ENCODE results near the gene B4GALT1.

B4GALT1 gene

GRCh38 chr9:33139421-33140228 lies 27.5 kb downstream of the B4GALT1 start:
- DNase-seq (ENCODE audit: low read depth): peak; percentile 88

- DNase-seq (ENCODE audit: low read depth): no peak
Measured at GRCh38 chr9:33138768-33139167, 28.4 kb downstream of the B4GALT1 start.

- no peak for DNase-seq (ENCODE audit: low read depth)
Measured at GRCh38 chr9:33137781-33138264, 29.3 kb downstream of the B4GALT1 start.

- no peak for DNase-seq (ENCODE audit: low read depth)
Measured at GRCh38 chr9:33136721-33137670, 30.1 kb downstream of the B4GALT1 start.

GRCh38 chr9:33135470-33135958 lies 31.6 kb downstream of the B4GALT1 start:
- no peak for DNase-seq (ENCODE audit: low read depth)

- no peak for DNase-seq (ENCODE audit: low read depth)
Measured at GRCh38 chr9:33135031-33135461, 32.1 kb downstream of the B4GALT1 start.

GRCh38 chr9:33133186-33133585 lies 34.0 kb downstream of the B4GALT1 start:
- DNase-seq (ENCODE audit: low read depth): no peak

- DNase-seq (ENCODE audit: low read depth): peak; percentile 66
Measured at GRCh38 chr9:33131790-33132772, 35.1 kb downstream of the B4GALT1 start.

- no peak for DNase-seq (ENCODE audit: low read depth)
Measured at GRCh38 chr9:33130961-33131789, 36.0 kb downstream of the B4GALT1 start.

GRCh38 chr9:33129886-33130881 lies 37.0 kb downstream of the B4GALT1 start:
- DNase-seq (ENCODE audit: low read depth): no peak

- no peak for DNase-seq (ENCODE audit: low read depth)
Measured at GRCh38 chr9:33129251-33129885, 37.8 kb downstream of the B4GALT1 start.

- no peak for DNase-seq (ENCODE audit: low read depth)
Measured at GRCh38 chr9:33128570-33128969, 38.6 kb downstream of the B4GALT1 start.

GRCh38 chr9:33127881-33128280 lies 39.3 kb downstream of the B4GALT1 start:
- no peak for DNase-seq (ENCODE audit: low read depth)

- DNase-seq (ENCODE audit: low read depth): no peak
Measured at GRCh38 chr9:33125871-33126823, 41.0 kb downstream of the B4GALT1 start.

- no peak for DNase-seq (ENCODE audit: low read depth)
Measured at GRCh38 chr9:33125461-33125860, 41.7 kb downstream of the B4GALT1 start.

- DNase-seq (ENCODE audit: low read depth): no peak
Measured at GRCh38 chr9:33124751-33125381, 42.3 kb downstream of the B4GALT1 start.

GRCh38 chr9:33124046-33124445 lies 43.1 kb downstream of the B4GALT1 start:
- no peak for DNase-seq (ENCODE audit: low read depth)

Measured in GM04504 (cell line).